Adipocyte (in vitro differentiated cells): ENCODE results near the gene NRP1.

ENCODE experiments used
- DNase-seq: peaks from one replicate; pipeline ENCODE4 v3.0.0-alpha.2; 2015; ENCODE audit warnings: low read depth
- H3K27me3 ChIP-seq: replicated peaks from 2 replicates; pipeline ENCODE4 v1.7.0; 2013; ENCODE audit warnings: mild to moderate bottlenecking, low read length, moderate library complexity; ENCODE audit not compliant: control insufficient read depth, insufficient read depth
- H3K36me3 ChIP-seq: 2 replicates; pipeline ENCODE4 v1.7.0; 2013; ENCODE audit warnings: low read length, mild to moderate bottlenecking, moderate library complexity; ENCODE audit not compliant: control insufficient read depth, insufficient read depth, severe bottlenecking
- H3K4me1 ChIP-seq: 2 replicates; pipeline ENCODE4 v1.7.0; 2013; ENCODE audit warnings: mild to moderate bottlenecking, low read length, moderate library complexity; ENCODE audit not compliant: control insufficient read depth, insufficient read depth
- H3K4me3 ChIP-seq: 2 replicates; pipeline ENCODE4 v1.7.0; 2013; ENCODE audit warnings: mild to moderate bottlenecking, low read length, moderate library complexity
- H3K9ac ChIP-seq: 2 replicates; pipeline ENCODE4 v1.7.0; 2013; ENCODE audit warnings: mild to moderate bottlenecking, low read length, moderate library complexity
- H3K9me3 ChIP-seq: 2 replicates; pipeline ENCODE4 v1.7.0; 2013; ENCODE audit warnings: mild to moderate bottlenecking, low read length, moderate library complexity; ENCODE audit not compliant: control insufficient read depth

Gene NRP1

GRCh38 chr10:33243703-33244102 is 90.8 kb downstream of the NRP1 start:
- no peaks in the 10 kb centered on the region for H3K27me3 ChIP-seq
- H3K9me3 ChIP-seq = no peaks in the 10 kb centered on the region
- H3K4me1 ChIP-seq = peaks cover 35% of the 10 kb centered on the region
- DNase-seq = no peak
- H3K36me3 ChIP-seq = peaks cover 71% of the 10 kb centered on the region
- H3K4me3 ChIP-seq = no peak overlapping the region
- H3K9ac ChIP-seq = no peak overlapping the region

- Histone ChIP-seq H3K36me3 (peaks cover 72% of the 10 kb centered on the region), H3K9ac (no peak overlapping the region), H3K27me3 (no peaks in the 10 kb centered on the region), H3K4me1 (peaks cover 38% of the 10 kb centered on the region), H3K9me3 (no peaks in the 10 kb centered on the region), H3K4me3 (no peak overlapping the region)
- no peak for DNase-seq
Measured at GRCh38 chr10:33242931-33243330, 91.5 kb downstream of the NRP1 start.

GRCh38 chr10:33241351-33241750 is 93.1 kb downstream of the NRP1 start:
- H3K36me3 ChIP-seq = peaks cover 62% of the 10 kb centered on the region
- peak overlapping the region; percentile 3 for H3K9ac ChIP-seq
- no peaks in the 10 kb centered on the region for H3K27me3 ChIP-seq
- H3K4me3 ChIP-seq = peak overlapping the region; percentile 5
- DNase-seq = no peak
- no peaks in the 10 kb centered on the region for H3K9me3 ChIP-seq
- H3K4me1 ChIP-seq = peaks cover 52% of the 10 kb centered on the region

DNA sequence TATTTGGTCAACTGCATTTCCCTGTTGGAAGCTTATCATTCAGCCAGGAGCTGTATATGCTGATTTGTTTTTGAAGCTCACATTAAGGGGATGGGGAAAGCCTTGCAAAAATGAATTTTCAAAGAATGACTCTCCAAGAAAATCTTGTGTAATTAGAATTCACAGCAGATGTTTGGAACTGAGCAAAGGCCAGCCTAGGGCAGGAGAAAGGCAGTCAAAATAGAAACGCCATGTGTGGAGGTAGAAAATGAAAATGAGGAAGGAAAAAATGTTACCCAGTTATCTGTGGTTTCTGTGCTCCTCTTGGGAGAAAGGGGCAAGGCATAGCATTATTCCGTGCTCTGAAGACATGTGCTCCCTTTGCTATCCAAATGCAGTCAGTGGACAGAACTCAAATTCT is 93.5 kb downstream of the NRP1 start:
- Histone ChIP-seq H3K9me3 (no peaks in the 10 kb centered on the region), H3K27me3 (no peaks in the 10 kb centered on the region), H3K9ac (peak overlapping the region; percentile 3), H3K36me3 (peaks cover 58% of the 10 kb centered on the region), H3K4me1 (peaks cover 56% of the 10 kb centered on the region), H3K4me3 (peak overlapping the region; percentile 5)
- peak; percentile 89 for DNase-seq

DNA sequence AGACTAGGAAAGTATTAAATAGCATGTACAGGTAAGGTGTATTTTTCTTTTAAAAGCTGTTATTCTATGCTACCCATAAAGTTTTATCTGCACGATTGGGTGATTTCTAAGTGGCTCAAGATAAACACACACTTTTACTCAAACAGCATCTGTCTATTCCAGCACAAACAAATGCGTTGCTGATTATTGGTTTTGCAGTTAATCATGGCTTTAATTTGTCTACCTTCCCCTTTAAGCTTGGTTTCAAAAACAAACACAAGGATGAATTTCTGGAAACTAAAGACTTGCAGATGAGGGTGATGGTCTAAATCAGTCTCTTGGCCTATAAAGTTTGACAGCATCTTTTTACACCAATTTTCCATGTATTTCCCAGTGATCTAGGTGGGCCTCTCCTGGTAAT is 94.2 kb downstream of the NRP1 start:
- Histone ChIP-seq H3K36me3 (peaks cover 51% of the 10 kb centered on the region), H3K9me3 (no peaks in the 10 kb centered on the region), H3K9ac (no peak overlapping the region), H3K27me3 (no peaks in the 10 kb centered on the region), H3K4me1 (peaks cover 61% of the 10 kb centered on the region), H3K4me3 (no peak overlapping the region)
- DNase-seq = no peak

DNA sequence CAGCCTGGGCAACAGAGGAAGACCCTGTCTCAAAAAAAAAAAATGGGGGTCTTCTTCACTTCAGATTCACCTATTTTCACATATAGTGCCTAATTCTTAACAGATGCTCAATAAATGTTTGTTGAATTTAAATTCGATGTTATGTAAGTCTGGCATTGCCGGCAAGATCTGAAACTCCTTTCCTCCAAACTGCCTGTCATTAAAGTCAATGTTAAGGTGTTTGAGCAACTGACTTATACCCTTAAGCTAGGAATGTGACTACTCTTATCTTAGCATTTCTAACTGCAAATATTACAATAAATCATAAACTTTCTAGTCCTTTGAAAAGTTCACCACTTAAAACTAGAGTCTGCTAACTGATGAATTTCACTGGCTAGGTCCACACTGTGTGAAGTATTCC is 95.2 kb downstream of the NRP1 start:
- H3K36me3 ChIP-seq = peaks cover 43% of the 10 kb centered on the region

DNA sequence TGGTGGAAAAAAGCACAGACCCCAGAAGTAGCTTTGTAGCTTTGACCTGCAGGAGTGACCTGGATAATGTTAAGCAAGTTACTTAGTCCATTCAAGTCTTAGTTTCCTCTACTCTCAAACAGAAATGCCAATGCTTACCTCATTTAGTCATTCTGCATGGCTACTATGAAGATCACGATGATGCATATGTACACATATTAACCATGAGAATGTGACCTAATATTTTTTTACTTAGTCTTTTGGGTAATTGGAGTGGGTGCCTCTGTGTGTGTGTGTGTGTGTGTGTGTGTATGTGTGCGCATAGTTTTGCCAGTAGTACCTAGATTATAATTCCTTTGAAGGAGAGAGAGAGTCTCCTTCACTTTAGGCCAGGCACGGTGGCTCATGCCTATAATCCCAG is 95.8 kb downstream of the NRP1 start:
- no peak overlapping the region for H3K9ac ChIP-seq
- no peak overlapping the region for H3K4me3 ChIP-seq
- peaks cover 69% of the 10 kb centered on the region for H3K4me1 ChIP-seq
- no peaks in the 10 kb centered on the region for H3K9me3 ChIP-seq
- H3K36me3 ChIP-seq = peaks cover 38% of the 10 kb centered on the region
- peak; percentile 62 for DNase-seq
- no peaks in the 10 kb centered on the region for H3K27me3 ChIP-seq

More for the DNA sequence above, 95.2 kb downstream of the NRP1 start:
- no peak overlapping the region for H3K4me3 ChIP-seq
- no peak for DNase-seq
- H3K27me3 ChIP-seq = no peaks in the 10 kb centered on the region
- no peak overlapping the region for H3K9ac ChIP-seq
- H3K9me3 ChIP-seq = no peaks in the 10 kb centered on the region
- peaks cover 67% of the 10 kb centered on the region for H3K4me1 ChIP-seq

DNA sequence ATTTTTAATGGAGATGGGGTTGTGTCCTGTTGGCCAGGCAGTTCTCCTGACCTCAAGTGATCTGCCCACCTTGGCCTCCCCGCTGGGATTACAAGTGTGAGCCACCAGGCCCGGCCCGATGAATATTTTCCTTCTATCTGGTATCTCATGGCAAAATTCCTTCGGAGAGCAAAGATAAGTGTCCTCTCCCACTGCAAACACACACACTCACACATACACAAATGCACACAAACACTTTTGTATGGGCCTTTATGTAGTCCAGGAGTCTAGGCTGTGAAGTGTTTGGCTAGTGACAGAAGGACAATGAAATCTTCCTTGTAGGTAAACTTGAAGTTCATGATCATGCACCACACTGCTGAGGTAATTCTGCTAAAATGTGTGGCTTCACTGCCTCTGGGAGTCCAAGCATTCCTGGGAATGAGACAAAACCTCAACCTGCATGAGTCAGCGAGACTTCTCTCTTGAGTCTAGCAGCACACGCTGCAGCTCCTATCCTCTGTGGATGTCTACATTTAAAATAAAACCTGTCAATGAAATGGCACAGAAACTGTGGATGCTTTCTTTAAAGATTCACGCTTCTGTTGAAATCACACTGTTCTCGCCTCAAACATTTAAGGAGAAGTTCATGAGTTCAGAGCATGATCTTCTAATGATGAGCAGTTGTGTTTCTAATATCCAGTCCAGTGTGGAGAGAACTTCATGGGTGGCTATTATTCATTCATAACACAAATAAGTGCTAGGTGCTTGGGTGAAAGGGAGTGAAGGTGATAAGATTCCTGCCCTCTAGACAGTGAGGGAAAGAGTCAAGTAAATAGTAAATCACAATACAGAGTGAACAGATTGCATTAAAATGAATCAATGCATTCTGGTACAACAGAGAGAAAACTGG is 96.5 kb downstream of the NRP1 start:
- Histone ChIP-seq H3K27me3 (no peaks in the 10 kb centered on the region), H3K9ac (no peak overlapping the region), H3K9me3 (no peaks in the 10 kb centered on the region), H3K36me3 (peaks cover 36% of the 10 kb centered on the region), H3K4me1 (peaks cover 75% of the 10 kb centered on the region), H3K4me3 (no peak overlapping the region)
- peak; percentile 88 for DNase-seq

DNA sequence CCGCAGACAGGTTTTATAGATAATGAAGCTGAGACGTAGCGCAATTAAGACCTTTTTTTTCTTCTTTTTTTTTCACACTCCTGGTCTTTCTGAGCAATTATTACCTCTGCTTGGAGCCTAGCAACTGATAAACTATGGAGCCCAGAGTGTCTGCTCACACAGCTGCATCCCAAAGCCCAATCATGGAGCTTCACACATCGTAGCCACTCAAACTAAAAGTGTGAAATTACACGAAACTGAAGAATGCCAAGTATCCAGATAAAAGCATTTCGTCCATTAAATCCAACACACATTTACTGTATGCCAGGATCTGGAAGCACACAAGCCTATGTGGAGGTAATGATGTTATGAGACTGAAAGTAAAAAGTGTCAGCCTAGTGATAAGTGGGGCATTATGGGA is 97.6 kb downstream of the NRP1 start:
- H3K4me1 ChIP-seq = peaks cover 75% of the 10 kb centered on the region
- H3K36me3 ChIP-seq = peaks cover 32% of the 10 kb centered on the region
- no peak overlapping the region for H3K9ac ChIP-seq
- no peaks in the 10 kb centered on the region for H3K27me3 ChIP-seq
- H3K4me3 ChIP-seq = no peak overlapping the region
- DNase-seq = no peak
- no peaks in the 10 kb centered on the region for H3K9me3 ChIP-seq

GRCh38 chr10:33235951-33236350 is 98.5 kb downstream of the NRP1 start:
- Histone ChIP-seq H3K9me3 (no peaks in the 10 kb centered on the region), H3K36me3 (peaks cover 42% of the 10 kb centered on the region), H3K4me3 (no peak overlapping the region), H3K27me3 (no peaks in the 10 kb centered on the region), H3K9ac (peak overlapping the region; percentile 13), H3K4me1 (peaks cover 66% of the 10 kb centered on the region)
- peak; percentile 75 for DNase-seq

GRCh38 chr10:33235251-33235884 is 99.1 kb downstream of the NRP1 start:
- DNase-seq = no peak
- Histone ChIP-seq H3K36me3 (peaks cover 48% of the 10 kb centered on the region), H3K4me3 (no peak overlapping the region), H3K9ac (peak overlapping the region; percentile 13), H3K9me3 (no peaks in the 10 kb centered on the region), H3K4me1 (peaks cover 62% of the 10 kb centered on the region), H3K27me3 (no peaks in the 10 kb centered on the region)
